Stromal cell of bone marrow (primary cell): ENCODE data around the gene CLDN14.
"Not testable (repeated sequence)": the region's sequence is repeated elsewhere in the genome, so short reads cannot be mapped to it uniquely, and the experiment has no call there.

Experiments used
- DNase-seq: peaks from one replicate; pipeline ENCODE4 v3.0.0-alpha.2; 2012; ENCODE audit warnings: low read depth

CLDN14 gene

GRCh38 chr21:36501589-36501892 lies 21.6 kb upstream of the CLDN14 start:
- DNase-seq: no peak

GRCh38 chr21:36499578-36500471 lies 19.9 kb upstream of the CLDN14 start:
- peak; percentile 50 for DNase-seq

GRCh38 chr21:36494557-36494956 lies 14.6 kb upstream of the CLDN14 start:
- DNase-seq: no peak

GRCh38 chr21:36491209-36491910 lies 11.4 kb upstream of the CLDN14 start:
- DNase-seq: no peak

GRCh38 chr21:36489776-36490165 lies 9.8 kb upstream of the CLDN14 start:
- no peak for DNase-seq

GRCh38 chr21:36489103-36489775 lies 9.3 kb upstream of the CLDN14 start:
- no peak for DNase-seq

GRCh38 chr21:36487641-36488307 lies 7.9 kb upstream of the CLDN14 start:
- no peak for DNase-seq

GRCh38 chr21:36486246-36486645 lies 6.3 kb upstream of the CLDN14 start:
- no peak for DNase-seq

- DNase-seq: no peak
Observed at GRCh38 chr21:36485476-36485875, 5.6 kb upstream of the CLDN14 start.

GRCh38 chr21:36483095-36483494 lies 3.2 kb upstream of the CLDN14 start:
- no peak for DNase-seq

GRCh38 chr21:36482673-36483072 lies 2.8 kb upstream of the CLDN14 start:
- no peak for DNase-seq

- DNase-seq: no peak
Observed at GRCh38 chr21:36482181-36482580, 2.3 kb upstream of the CLDN14 start.

- DNase-seq: no peak
Observed at GRCh38 chr21:36481639-36482038, 1.7 kb upstream of the CLDN14 start.

GRCh38 chr21:36480618-36481017 lies 696 bp upstream of the CLDN14 start:
- no peak for DNase-seq

GRCh38 chr21:36478941-36479340 lies 981 bp downstream of the CLDN14 start:
- no peak for DNase-seq

GRCh38 chr21:36478207-36478701 lies 1.7 kb downstream of the CLDN14 start:
- peak; percentile 60 for DNase-seq

- DNase-seq: no peak
Observed at GRCh38 chr21:36477559-36477958, 2.4 kb downstream of the CLDN14 start.

- no peak for DNase-seq
Observed at GRCh38 chr21:36477001-36477400, 2.9 kb downstream of the CLDN14 start.

- not testable (repeated sequence) for DNase-seq
Observed at GRCh38 chr21:36476541-36476940, 3.4 kb downstream of the CLDN14 start.

- no peak for DNase-seq
Observed at GRCh38 chr21:36474591-36474990, 5.3 kb downstream of the CLDN14 start.

- no peak for DNase-seq
Observed at GRCh38 chr21:36473203-36473602, 6.7 kb downstream of the CLDN14 start.

GRCh38 chr21:36472377-36472776 lies 7.5 kb downstream of the CLDN14 start:
- no peak for DNase-seq
